GM18909 (cell line): ENCODE results near the gene KCNH4.
"Not testable (repeated sequence)": the region's sequence is repeated elsewhere in the genome, so short reads cannot be mapped to it uniquely, and the experiment has no call there.

Source experiments
- ATAC-seq: cut with Tn5 transposase; IDR thresholded peaks from one replicate; pipeline ENCODE4 v1.9.1; 2021; ENCODE audit warnings: mild to moderate bottlenecking; ENCODE audit not compliant: unreplicated experiment, poor library complexity

The KCNH4 gene

GRCh38 chr17:42180411-42180921, 476 bp downstream of the KCNH4 start:
- ATAC-seq = no peak

- no peak for ATAC-seq
These were observed 981 bp downstream of the KCNH4 start for GRCh38 chr17:42179911-42180410.

- no peak for ATAC-seq
These were observed 1.6 kb downstream of the KCNH4 start for GRCh38 chr17:42179335-42179734.

- ATAC-seq = no peak
These were observed 2.1 kb downstream of the KCNH4 start for GRCh38 chr17:42178817-42179216.

- ATAC-seq = no peak
These were observed 3.3 kb downstream of the KCNH4 start for GRCh38 chr17:42177684-42178083.

- no peak for ATAC-seq
These were observed 6.7 kb downstream of the KCNH4 start for GRCh38 chr17:42174126-42174783.

GRCh38 chr17:42171831-42172230, 9.1 kb downstream of the KCNH4 start:
- no peak for ATAC-seq

- no peak for ATAC-seq
These were observed 11.6 kb downstream of the KCNH4 start for GRCh38 chr17:42169351-42169750.

GRCh38 chr17:42167807-42168206, 13.1 kb downstream of the KCNH4 start:
- ATAC-seq = no peak

GRCh38 chr17:42166196-42166763, 14.7 kb downstream of the KCNH4 start:
- no peak for ATAC-seq

- no peak for ATAC-seq
These were observed 15.2 kb downstream of the KCNH4 start for GRCh38 chr17:42165751-42166150.

GRCh38 chr17:42163696-42164407, 17.1 kb downstream of the KCNH4 start:
- ATAC-seq = no peak

GRCh38 chr17:42163113-42163512, 17.8 kb downstream of the KCNH4 start:
- no peak for ATAC-seq

- no peak for ATAC-seq
These were observed 20.4 kb downstream of the KCNH4 start for GRCh38 chr17:42160531-42160910.

- ATAC-seq = no peak
These were observed 21.0 kb downstream of the KCNH4 start for GRCh38 chr17:42159796-42160530.

- ATAC-seq = no peak
These were observed 25.3 kb downstream of the KCNH4 start for GRCh38 chr17:42155614-42156045.

GRCh38 chr17:42153919-42154742, 26.8 kb downstream of the KCNH4 start:
- ATAC-seq = no peak

- no peak for ATAC-seq
These were observed 33.9 kb downstream of the KCNH4 start for GRCh38 chr17:42146911-42147607.

GRCh38 chr17:42143138-42143537, 37.8 kb downstream of the KCNH4 start:
- not testable (repeated sequence) for ATAC-seq
